HG03558 (cell line): ENCODE results near the gene ZBED5.
"Not testable (repeated sequence)": the region's sequence is repeated elsewhere in the genome, so short reads cannot be mapped to it uniquely, and the experiment has no call there.

Source experiments
- ATAC-seq: cut with Tn5 transposase; IDR thresholded peaks from one replicate; pipeline ENCODE4 v1.9.1; 2021; ENCODE audit warnings: moderate number of reproducible peaks; ENCODE audit not compliant: unreplicated experiment; ENCODE audit errors: extremely low read depth

The ZBED5 gene

DNA sequence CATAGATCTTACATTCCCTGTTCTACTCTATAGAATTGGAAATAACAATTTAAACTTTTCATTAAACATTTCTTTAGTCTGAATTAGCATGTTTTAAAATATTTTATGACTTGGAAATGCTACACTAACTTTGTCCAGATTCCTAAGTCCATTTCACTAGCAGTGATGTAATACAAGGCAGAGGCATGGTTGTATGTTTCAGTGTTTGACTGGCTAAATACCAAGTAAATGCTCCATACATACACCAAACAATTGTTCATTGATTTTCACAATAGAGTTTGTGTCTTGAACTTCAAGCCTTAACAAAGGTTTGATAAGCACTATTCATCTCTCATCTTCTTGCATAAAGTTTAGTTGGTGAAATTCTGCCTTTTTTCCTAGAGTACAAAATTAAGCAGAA lies 13.5 kb downstream of the ZBED5 start:
- ATAC-seq, result no peak

DNA sequence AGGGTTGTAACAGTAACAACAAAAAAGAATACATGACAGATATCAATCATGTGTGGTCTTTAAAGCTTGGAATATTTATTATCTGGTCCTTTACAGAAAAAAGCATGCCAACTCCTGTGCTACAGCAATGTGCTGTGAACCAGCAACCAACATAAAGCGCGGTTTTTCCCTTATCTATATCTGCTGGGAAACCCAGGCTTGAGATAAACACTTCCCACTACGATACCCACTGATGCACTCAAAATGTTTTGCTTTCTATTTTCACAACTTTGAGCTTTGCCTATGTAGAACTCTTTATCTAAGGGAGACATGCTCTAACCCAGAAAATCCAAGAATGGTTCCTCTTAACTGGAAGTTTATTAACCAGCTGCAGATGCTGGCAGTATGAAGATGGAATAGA lies 19.0 kb downstream of the ZBED5 start:
- no peak for ATAC-seq

DNA sequence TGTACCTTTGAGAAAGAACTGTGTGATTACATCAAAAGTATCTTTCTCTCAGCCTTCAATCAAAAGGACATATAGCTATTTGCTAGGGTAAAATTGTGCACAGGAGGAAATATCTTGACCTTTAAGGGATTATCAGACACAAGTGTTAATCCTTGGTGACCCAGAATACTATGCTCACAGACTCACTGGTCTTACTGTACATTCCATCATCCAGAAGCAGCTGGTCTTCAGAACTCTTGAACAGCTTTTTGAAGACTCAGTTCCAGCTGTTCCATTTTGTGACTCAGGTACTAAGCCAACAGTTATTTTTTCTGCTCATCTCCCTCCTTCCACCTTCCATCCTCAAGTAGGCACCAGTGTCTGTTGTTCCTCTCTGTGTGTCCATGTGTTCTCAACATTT lies 19.8 kb downstream of the ZBED5 start:
- no peak for ATAC-seq

DNA sequence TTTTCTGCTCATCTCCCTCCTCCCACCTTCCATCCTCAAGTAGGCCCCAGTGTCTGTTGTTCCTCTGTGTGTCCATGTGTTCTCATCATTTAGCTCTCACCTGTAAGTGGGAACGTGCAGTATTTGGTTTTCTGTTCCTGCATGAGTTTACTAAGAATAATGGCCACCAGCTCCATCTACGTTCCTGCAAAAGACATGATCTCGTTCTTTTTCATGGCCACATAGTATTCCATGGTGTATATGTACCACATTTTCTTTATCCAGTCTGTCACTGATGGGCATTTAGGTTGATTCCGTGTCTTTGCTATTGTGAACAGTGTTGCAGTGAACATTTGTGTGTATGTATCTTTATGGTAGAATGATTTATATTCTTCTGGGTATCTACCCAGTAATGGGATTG lies 21.0 kb downstream of the ZBED5 start:
- not testable (repeated sequence) for ATAC-seq

- ATAC-seq, result no peak
These were observed 28.7 kb downstream of the ZBED5 start for GRCh38 chr11:10829139-10829538.

DNA sequence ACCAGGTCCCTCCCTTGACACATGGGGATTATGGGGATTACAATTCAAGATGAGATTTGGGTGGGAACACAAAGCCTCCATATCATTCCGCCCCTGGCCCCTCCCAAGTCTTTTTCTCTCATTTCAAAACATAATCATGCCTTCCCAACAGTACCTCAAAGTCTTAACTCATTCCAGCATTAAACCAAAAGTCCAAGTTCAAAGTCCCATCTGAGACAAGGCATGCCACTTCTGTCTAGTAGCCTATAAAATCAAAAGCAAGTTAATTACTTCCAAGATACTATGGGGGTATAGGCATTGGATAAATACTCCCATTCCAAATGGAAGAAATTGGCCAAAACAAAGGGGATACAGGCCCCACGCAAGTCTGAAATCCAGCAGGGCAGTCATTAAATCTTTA lies 29.5 kb downstream of the ZBED5 start:
- no peak for ATAC-seq

- ATAC-seq, result no peak
These were observed 33.0 kb downstream of the ZBED5 start for GRCh38 chr11:10824888-10825287.

GRCh38 chr11:10823152-10823579 lies 34.7 kb downstream of the ZBED5 start:
- no peak for ATAC-seq

DNA sequence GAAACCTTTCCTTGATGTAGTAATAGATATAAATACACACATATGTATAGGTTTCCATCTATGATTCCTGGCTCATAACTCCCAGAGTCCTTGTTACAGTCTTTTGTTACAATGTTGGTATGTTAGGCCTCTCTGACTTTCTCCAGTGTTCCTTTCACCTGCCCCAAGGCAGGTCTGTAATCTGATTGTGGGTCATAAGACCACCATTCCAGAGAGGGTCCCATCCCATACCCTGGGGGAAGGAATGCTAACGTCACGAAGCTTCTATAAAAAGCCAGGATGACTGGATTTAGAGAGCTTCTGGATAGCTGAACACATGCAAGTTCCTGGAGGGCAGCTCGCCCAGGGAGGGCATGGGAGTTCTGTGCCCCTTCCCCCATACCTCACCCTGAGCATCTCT lies 35.4 kb downstream of the ZBED5 start:
- not testable (repeated sequence) for ATAC-seq

DNA sequence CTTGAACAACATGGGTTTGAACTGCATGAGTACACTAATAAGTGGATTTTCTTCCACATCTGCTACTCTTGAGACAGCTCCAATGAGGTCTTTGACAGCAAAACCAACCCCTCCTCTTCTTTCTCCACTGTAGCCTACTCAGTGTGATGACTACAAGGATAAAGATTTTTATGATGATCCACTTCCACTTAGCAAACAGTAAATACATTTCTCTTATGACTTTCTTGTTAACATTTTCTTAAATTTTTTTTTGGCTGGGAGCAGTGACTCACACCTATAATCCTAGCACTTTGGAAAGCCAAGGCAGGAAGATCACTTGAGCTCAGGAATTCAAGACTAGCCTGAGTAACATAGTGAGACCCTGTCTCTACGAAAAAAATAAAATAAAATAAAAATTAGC lies 39.3 kb downstream of the ZBED5 start:
- ATAC-seq, result no peak

- no peak for ATAC-seq
These were observed 43.9 kb downstream of the ZBED5 start for GRCh38 chr11:10813945-10814344.

DNA sequence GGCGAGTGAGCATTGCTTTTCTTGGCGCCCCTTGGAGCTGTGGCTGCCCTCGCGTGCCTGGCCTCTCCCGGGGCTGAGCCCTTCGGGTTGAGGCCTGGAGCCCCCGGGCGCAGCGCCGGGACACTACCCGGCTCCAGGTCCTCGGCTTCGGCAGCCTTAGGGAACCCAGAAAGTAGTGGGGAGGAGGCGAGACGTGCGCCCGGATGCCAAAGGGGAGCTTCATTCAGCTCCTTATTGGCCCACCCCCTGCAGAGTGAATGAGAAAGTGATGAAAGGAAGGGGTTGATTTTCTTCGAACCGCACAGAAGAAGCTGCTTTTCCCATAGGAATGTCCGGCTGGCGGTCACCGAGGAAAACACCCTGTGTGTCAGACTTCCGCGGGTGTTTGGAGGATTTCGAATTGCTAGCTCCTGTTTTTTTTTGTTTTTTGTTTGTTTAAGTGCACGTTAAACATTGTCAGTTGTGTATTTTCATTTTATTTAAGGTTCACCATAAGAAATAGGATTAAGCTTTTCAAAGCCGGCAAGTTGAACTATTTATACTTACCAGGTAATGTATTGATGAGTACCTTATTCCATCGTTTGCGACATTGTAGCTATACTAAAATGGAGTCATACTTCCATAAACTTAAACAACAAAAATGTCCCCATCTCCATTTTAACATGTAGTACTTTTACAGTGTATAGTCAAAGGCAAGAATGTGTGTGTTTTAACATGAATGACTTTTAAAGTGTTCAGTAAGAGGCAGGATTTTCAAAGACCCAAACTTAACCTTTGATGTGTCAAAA lies 48.3 kb downstream of the ZBED5 start:
- ATAC-seq, result no peak

DNA sequence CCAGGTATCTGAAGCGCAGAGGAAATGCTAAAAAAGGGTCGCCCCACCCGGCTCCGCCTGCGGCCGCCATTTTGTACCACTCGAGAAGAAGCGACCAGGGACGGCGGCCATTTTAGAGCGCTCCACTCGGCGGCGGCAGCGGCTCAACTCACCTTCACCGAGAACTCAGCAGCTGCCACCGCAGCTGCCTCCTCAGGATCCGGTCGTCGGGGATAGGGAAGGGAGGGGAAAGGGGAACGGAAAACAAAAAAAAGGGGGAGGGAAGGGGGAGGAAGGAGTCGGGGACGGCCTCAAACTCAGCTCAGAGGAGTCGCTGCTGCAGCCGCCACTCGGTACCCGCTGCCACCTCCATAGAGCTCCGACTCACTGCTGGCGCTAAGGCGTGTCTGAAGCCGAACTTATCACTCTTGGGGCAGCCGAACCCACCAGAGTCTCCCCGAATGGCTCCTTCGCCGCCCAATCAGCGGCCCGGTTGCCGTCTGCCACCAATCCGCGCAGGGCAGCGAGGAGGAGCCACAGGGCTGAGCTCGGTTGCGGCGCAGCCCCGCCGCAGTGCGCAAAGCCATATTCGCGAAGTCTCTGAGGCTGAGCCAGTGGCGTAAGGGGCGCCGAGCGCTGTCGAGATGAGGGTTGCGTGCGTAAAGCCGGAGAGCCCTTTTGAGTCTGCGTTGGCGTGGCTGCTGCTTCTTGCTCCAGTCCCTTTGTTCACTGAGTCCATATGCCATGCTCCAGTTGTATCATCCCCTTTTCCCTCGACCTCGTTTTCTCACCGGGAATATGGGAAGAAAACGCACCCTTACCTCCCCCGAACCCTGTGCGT lies 49.1 kb downstream of the ZBED5 start, which contains the start of gene EIF4G2:
Gene EIF4G2, minus strand, starts transcription at position 374 of the 820 bp plus-strand sequence.
- ATAC-seq, result peak; percentile 82

DNA sequence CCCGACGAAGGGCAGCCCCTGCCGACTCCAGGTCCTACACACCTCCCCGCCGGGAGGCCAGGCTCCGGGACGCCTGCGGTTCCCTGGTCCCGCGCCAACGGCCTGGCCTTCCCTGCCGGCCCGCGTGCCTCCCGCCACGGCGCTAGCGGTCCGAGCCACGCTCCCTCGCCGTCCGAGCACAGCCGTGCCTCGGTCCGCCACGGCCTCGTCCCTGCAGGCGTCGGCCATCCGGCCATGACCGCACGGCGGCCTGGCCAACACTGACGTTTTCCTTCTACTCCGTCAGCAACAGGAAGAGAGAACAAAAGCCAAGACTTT lies 49.7 kb downstream of the ZBED5 start:
- peak; percentile 0 for ATAC-seq

DNA sequence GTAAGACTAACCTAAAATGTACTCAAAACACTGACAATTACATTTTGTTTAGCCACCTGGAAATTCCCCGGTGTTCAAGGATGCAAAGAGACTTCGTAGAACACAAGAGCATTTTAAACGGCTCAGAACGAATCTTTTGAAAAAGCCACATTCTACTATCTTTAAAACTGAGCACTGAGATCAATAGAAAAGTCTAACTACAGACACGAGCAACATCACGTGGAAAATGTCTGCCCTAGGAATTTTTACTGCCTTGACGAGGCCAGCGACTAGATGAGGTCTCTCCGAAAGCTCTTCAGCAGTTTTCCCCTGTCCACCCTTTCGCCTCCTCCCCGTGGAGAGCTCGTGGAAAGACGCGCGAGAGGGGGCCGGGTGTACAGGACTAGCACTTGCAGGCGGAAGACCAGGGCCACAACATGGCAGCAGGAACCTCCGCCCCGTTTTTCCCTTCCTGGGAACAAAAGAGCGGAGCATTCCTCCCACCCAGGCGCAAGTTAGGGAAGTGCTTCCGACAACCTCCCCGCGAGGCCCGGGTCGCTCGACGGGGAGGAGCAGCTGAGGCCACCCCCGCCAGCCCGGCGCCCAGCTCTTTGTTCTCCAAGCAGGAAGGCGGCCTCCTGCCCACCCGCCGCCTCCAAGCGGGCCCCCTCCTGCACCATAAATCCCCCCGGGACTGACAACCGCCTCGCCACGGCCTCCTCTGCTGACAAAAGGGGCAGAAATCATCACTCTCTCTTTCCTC lies 50.2 kb downstream of the ZBED5 start:
- no peak for ATAC-seq

GRCh38 chr11:10806206-10806605 lies 51.6 kb downstream of the ZBED5 start:
- ATAC-seq, result no peak

- ATAC-seq, result no peak
These were observed 52.1 kb downstream of the ZBED5 start for GRCh38 chr11:10805741-10806140.

DNA sequence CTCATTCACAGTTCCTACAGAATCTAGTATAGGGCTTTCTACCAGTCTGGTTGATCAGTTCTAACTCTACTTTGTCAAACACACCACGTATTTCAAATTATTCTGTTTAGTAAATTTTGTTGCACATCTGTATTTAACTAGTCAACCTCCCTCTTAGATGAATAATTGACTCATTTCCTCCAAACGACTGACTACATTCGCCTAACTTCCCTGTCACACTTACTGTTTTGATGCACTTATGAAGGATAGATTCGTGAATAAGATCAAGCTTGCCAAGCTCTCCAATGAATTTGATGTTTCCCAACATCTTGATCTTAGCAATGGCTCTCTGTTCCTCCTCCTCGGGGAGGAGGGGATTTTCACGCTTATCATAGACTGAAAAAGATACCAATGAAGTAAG lies 54.2 kb downstream of the ZBED5 start:
- ATAC-seq, result no peak
